ENCODE measurements around the gene HAUS7.

Gene HAUS7

GRCh38 chrX:153470411-153471363, at the start of gene HAUS7:
Gene HAUS7, minus strand, starts transcription at chrX:153470576. Its CDS starts 19 bp downstream, at chrX:153470557.
- DNase-seq: peak; percentile 81 to 84

- no peak for DNase-seq
Measured at GRCh38 chrX:153519569-153520286, 49.4 kb upstream of the HAUS7 start.

- no peak for DNase-seq
Measured at GRCh38 chrX:153517946-153518834, 47.8 kb upstream of the HAUS7 start.

GRCh38 chrX:153517423-153517822, 47.0 kb upstream of the HAUS7 start, which contains the start of gene ATP2B3:
Gene ATP2B3, plus strand, starts transcription at chrX:153517642. Its CDS starts 18,606 bp downstream, at chrX:153536248.
- DNase-seq: no peak

- DNase-seq: no peak
Measured at GRCh38 chrX:153516073-153516472, 45.7 kb upstream of the HAUS7 start.

GRCh38 chrX:153515435-153515834, 45.1 kb upstream of the HAUS7 start:
- DNase-seq: no peak

- no peak for DNase-seq
Measured at GRCh38 chrX:153514259-153514658, 43.9 kb upstream of the HAUS7 start.

- DNase-seq: no peak
Measured at GRCh38 chrX:153513265-153513664, 42.9 kb upstream of the HAUS7 start.

- no peak for DNase-seq
Measured at GRCh38 chrX:153512501-153512893, 42.1 kb upstream of the HAUS7 start.

GRCh38 chrX:153511784-153512500, 41.6 kb upstream of the HAUS7 start:
- no peak for DNase-seq

GRCh38 chrX:153510383-153510782, 40.0 kb upstream of the HAUS7 start:
- DNase-seq: no peak

GRCh38 chrX:153509592-153509991, 39.2 kb upstream of the HAUS7 start:
- DNase-seq: no peak

- DNase-seq: peak; percentile 79 to 81
Measured at GRCh38 chrX:153507484-153508178, 37.3 kb upstream of the HAUS7 start.

GRCh38 chrX:153505361-153505760, 35.0 kb upstream of the HAUS7 start:
- no peak for DNase-seq

GRCh38 chrX:153504445-153505016, 34.2 kb upstream of the HAUS7 start:
- no peak for DNase-seq

- DNase-seq: no peak
Measured at GRCh38 chrX:153502796-153503195, 32.4 kb upstream of the HAUS7 start.

GRCh38 chrX:153502131-153502530, 31.8 kb upstream of the HAUS7 start:
- DNase-seq: no peak

- DNase-seq: no peak
Measured at GRCh38 chrX:153501530-153501929, 31.2 kb upstream of the HAUS7 start.

GRCh38 chrX:153500676-153501280, 30.4 kb upstream of the HAUS7 start:
- no peak for DNase-seq

- DNase-seq: no peak
Measured at GRCh38 chrX:153499876-153500275, 29.5 kb upstream of the HAUS7 start.

- DNase-seq: no peak
Measured at GRCh38 chrX:153499341-153499740, 29.0 kb upstream of the HAUS7 start.

Data from activated CD4-positive, alpha-beta T cell treated with anti-CD3 and anti-CD28 coated beads, Interleukin-2, amount 50 U/mL, for 4 hours (primary cell).